ENCODE results near the gene JAK1.

DNA sequence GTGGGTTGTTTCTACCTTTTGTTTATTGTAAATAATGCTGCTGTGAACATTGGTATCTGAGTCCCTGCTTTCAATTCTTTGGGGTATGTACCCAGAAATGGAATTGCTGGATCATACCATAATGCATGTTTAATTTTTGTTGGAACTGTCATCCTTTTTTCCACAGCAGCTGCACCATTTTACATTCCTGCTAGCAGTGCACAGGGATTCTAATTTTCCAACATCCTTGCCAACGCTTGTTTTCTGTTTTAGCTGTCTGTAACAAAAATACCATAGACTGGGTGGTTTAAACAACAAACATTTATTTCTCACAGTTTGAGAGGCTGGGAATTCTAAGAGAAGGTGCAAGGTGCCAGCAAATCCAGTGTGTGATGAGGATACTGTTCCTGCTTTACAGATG is 156.3 kb downstream of the JAK1 start:
- TF ChIP-seq, protein P1, sequence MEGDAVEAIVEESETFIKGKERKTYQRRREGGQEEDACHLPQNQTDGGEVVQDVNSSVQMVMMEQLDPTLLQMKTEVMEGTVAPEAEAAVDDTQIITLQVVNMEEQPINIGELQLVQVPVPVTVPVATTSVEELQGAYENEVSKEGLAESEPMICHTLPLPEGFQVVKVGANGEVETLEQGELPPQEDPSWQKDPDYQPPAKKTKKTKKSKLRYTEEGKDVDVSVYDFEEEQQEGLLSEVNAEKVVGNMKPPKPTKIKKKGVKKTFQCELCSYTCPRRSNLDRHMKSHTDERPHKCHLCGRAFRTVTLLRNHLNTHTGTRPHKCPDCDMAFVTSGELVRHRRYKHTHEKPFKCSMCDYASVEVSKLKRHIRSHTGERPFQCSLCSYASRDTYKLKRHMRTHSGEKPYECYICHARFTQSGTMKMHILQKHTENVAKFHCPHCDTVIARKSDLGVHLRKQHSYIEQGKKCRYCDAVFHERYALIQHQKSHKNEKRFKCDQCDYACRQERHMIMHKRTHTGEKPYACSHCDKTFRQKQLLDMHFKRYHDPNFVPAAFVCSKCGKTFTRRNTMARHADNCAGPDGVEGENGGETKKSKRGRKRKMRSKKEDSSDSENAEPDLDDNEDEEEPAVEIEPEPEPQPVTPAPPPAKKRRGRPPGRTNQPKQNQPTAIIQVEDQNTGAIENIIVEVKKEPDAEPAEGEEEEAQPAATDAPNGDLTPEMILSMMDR (IDR thresholded peaks at IDR 0.05) = no peak
- TF ChIP-seq EP300 (IDR thresholded peaks at IDR 0.05) (no peak), POLR2AphosphoS5 (IDR thresholded peaks at IDR 0.05) (no peak)

Measured in sigmoid colon (tissue), 4 donors.